GM18870 (cell line): ENCODE measurements around the gene SCP2.

Experiments
- ATAC-seq: cut with Tn5 transposase; IDR thresholded peaks from one replicate; pipeline ENCODE4 v1.9.1; 2021; ENCODE audit warnings: moderate library complexity; ENCODE audit not compliant: unreplicated experiment

SCP2 gene

GRCh38 chr1:53080041-53080440 is 153.0 kb downstream of the SCP2 start:
- no peak for ATAC-seq

- no peak for ATAC-seq
Measured at GRCh38 chr1:53080769-53081168, 153.7 kb downstream of the SCP2 start.

DNA sequence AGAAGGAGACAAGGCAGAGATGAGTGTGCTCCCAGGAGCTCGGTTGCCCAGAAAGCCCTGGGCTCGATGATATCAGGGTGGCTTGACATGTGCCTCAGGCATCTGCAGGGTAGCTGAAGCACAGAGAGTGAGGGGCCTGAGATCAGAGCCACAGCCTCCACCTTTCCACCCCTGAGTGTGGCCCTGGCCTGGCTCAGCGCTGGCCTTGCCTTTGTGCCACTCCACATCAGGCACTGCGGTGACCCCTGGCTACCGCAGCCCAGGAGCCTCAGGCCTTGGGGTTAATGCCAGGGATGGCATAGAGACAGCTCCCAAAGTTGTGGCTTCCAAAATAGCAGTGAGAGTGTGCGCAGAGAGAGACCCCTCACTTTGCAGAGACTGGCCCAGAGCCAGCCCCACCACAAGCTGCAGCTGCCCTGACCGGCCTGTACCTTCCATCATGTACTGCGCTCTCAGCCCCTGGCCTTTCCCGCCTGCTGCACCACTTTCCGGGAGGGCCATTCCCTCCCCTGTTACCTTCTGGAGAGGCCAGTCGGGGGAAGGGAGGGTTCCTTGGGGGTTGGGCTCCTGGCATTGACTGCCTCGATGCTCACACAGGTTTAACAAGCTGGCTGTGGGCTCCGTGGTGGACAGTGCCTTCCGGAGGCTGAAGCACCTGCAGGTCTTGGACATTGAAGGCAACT is 154.4 kb downstream of the SCP2 start:
- no peak for ATAC-seq

DNA sequence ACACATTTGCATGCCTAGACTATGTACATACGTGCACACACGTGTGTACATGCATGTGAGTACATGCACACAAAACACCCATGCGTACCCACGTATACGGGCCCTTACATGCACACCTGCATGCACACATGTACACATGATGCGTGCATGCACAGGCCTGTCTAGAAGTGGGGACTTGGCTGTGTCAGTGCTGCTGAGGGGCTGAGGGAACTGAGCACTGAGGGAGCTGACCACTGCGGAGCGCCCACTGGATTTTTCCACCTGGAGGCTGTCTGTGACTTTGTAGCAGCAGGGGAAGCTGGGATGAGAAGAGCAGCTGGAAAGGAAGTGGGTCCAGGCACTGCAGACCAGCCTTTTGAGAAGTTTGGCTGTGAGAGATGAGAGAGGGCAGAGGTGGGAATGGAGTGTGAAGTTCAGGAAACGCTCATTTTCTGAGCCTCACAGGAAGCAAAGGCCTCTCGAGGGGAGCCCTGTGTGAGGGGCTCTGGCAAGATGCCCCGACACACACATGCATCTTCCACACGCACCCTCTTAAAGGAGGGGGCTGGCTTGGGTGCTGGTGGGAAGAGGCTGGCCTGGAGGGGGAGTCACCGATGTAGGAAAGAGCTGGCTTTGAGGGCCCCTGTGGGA is 155.9 kb downstream of the SCP2 start:
- no peak for ATAC-seq

DNA sequence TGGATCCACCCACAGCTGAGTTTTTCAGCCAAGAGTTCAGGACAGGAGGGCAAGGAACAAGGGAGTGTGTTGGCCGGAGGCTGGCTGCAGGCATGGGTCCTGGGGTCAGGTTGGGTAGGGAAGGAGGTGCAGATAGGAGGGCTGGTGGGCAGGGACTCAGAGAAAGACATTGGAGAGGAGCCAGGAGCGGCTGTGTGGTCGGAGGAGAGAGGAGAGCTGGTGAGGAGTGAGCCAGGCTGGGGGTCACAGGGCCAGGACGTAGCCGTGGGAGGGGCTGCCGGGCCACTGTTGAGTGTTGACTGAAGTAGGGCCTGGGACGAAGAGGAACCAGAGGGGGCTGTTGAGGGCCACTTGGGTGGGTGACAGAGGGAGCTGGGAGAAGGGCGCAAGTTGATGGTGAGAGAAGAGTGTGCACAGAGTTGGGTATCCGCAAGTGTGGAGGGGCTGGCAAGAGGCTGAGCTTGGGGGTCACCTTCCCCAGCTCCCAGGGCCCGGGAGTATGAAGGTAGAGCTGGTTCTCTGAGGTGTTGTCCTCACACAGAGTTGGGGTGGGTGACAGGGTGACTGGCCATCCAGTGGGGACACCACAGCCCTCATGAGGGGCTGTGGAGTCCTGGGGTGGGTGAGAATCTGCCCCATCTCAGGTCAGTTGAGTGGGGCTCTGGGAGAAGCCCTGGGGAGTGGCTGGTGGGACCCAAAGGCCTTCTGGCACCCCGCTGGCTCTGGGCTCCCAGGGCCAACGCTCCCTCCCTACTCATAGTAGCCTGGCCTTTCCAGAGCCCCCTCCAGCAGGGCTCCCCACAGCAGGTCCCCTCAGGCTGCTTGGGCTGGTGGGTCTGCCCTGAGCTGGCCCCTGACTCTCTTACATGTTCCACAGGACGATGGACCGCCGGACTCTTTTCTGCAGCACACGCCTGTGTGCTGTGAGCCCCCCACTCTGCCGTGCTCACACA is 156.8 kb downstream of the SCP2 start:
- no peak for ATAC-seq

GRCh38 chr1:53084589-53084971 is 157.5 kb downstream of the SCP2 start:
- no peak for ATAC-seq

DNA sequence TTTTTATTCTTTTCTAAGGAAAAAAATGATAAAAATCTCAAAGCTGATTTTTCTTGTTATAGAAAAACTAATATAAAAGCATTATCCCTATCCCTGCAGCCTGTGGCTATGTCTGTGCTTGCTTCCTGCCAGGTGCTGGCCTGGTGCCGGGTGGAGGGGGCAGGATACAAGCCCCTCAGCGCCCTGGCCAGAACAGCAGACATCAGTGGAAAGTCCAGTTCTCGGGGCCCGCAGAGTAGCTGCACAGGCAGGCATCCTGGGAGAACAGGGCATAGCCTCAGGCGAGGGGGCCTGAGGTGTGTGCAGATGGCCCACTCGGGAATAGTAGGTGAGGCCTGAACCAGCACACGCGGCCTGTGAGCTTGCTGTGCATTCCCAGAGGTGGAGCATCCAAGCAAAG is 158.3 kb downstream of the SCP2 start:
- no peak for ATAC-seq

- no peak for ATAC-seq
Measured at GRCh38 chr1:53086491-53087070, 159.5 kb downstream of the SCP2 start.

DNA sequence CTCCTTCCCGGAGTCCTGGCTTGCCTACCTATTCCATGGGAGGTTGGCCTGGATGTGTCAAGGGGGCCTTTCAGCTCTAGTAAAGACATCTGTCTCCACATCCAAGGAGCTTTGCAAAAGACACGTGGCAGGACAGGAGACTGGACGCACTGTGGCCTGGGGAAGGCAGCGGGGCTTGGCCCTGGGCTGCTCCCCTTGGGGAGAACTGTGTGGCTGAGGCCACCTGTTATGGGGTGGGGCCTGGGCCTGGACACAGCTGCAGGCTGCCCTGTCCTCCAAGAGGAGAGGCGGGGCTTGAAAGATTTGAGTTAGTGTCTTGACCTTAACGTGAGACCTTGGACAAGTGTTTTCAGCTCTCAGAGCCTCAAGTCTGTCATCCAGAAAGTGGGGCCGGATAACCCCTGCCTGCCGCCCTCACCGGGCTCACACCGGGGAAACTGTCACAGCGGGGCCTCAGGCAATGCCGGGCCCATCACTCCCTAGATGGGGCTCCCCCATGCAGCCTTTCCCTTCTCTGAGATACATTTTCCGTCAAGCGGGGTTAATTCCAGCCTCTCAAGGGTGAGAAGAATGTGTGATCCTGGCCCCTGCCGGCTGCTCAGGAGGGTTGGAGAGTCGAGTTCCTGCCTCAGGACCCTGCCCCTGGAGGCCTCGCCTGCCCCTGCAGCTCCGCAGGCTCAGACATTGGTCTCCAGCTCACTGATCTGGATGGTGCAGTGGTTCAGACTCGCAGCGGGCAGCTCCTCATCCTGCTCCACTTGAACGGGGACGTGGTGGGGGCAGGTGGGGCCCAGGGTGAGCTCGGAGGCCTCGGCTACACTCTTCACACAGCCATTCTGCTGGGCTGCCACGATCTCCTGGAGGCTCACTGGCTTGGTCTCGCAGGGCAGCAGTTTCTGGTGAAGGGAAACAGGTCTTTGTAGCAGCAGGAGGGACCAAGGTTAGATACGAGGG is 160.5 kb downstream of the SCP2 start:
- no peak for ATAC-seq

DNA sequence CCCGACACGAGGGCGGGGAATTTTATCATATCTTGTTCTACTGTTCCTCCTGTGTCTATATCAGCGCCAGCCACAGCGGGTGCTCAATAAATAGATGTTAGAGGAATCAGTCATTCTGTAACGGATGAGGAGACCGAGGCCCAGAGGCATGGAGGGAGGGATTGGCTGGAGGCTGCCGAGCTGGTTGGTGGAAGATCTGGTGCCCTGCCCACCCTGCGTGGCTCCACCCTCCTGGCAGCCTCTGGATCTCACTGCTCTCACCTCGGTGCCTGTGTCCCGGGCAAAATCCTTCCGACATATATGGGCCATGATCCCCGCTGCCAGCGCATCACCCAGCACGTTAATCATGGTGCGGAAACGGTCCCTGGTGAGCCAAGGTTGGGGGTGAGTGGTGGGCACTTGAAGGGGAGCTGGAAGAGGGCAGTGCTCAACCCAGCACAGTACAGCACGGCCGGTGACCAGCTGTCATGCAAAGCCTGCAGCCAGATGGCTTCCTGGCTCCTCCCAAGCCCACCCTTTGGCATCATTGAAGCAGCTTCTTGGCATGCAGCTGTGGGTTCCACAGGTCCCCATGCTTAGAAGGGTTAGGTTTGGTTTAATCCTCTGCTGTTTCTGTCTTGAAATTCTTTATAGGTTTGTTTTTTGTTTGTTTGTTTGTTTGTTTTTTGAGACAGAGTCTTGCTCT is 161.7 kb downstream of the SCP2 start:
- ATAC-seq, result no peak

DNA sequence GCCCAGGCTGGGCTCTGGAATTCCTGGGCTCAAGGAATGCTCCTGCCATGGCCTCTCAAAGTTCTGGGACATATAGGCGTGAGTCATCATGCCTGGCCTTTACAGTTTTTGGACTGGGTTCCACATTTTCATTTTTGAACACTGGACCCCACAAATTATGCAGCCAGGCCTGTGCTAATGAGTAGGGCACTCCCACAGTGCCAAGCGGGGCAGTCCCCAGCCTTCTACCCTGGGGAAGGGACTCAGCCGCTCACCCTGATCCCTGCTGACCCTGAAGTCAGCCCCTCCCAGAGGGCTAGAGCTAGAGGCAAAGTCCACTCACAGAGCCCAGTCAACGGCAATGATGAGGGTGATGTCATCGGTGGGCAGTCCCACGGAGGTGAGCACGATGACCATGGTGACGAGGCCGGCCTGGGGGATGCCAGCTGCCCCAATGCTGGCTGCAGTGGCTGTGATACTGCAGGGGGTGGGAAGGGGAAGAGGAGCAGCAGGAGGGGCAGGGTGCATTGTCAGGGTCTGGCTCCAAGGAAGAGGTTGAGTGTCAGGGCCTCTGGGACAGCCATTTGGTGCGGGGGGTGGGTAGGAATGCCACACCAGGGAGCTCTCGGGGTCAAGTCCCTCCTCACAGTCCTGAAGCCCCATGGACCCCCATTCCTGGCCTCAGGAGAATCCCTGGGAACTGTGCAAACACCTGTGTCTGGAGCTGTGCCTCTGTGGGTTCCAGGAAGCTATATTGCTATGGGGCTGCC is 162.6 kb downstream of the SCP2 start:
- no peak for ATAC-seq

- no peak for ATAC-seq
Measured at GRCh38 chr1:53090227-53091147, 163.4 kb downstream of the SCP2 start.

DNA sequence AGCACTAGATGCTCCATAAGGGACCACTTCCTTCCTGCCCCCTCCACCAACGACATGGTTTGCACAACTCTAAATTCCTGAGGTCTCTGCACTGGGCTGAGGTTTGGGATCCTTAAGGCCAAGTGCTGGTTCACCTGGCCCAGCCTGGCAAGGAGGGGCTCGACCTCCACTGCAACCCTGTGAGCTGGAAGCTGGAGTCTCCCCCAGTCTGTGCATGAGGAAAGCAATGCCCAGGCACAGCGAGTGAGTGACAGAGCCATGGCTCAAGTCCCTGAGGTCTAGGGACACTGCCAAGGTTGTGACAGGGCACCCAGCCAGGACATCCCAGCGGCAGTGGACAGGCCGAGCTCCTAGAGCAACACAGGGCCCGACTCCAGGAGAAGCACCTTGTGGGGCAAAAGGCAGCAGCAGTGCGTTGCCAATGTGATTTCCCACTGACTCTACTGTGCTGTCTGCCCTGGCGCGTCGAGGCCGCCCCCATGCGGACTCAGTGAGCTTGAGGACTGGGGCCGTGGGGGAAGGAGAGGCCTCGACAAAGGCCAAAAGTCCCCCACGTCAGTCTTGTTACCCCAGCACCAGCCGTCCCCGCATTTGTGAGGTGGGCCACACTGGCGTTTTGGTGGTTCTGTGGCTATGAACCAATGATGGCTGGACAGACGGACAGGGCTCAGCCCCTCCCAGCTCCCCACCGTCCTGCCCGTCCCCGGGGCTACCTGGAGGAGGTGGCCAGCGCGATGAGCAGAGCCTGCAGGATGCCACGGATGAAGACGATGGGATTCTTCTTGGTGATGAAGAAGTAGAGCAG is 165.0 kb downstream of the SCP2 start:
- no peak for ATAC-seq

DNA sequence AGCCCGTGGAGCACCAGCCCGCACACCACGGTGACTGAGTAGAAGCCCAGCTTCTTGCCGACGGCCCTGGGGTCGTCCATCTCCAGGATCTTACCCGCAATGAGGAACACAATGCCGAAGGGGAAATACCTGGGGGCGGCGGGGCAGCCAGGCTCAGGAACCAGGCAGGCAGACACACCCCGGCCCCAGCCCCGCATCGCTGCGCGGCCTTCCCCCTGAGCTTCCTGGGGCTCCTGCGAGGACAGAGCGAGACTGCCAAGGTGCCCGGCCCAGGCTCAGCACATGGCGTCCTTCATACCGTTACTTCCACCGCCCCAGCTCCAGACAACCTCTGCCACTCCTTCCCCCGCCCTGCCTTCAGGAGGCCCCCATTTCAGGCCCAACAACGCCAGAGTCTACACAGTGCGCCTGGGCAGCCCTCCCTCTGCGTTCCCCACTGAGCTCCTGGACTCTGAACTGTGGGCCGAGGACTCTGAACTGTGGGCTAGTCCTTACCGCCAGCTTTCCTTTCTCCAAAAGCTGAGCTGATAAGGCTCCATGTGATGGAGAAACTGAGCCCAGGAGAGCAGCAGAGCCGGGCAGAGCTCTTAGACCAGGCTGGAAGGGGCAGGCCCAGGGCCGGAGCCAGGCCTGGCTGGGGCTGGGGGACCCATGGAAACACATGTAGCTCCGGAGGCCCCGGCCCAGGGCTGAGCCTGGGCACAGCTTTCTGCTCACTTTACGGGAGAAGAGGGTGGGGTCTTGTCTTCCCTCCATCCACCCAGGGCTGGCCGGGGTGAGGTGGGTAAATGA is 165.8 kb downstream of the SCP2 start:
- ATAC-seq, result no peak

DNA sequence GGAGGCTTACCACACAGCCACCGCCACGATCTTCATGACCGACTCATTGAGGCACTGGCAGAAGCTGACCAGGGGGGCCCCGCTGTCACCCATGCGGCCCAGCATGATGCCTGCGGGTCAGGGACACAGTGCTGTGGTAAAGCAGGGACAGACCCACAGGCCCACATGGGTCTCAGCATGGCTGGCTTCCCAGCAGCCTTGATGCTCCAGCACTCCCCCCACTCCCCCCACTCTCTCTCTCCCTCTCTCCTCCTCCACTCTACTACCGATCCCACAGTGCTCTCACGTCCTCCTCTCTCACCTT is 166.3 kb downstream of the SCP2 start:
- no peak for ATAC-seq

GRCh38 chr1:53093778-53094532 is 166.9 kb downstream of the SCP2 start:
- ATAC-seq, result no peak
